Coronary artery (tissue), 2 donors: ENCODE measurements around the gene GMFB.

Experiments used
- DNase-seq: peaks from one replicate; pipeline ENCODE4 v3.0.0-alpha.2; 2017; ENCODE audit warnings: low spot score
- H3K27ac ChIP-seq, 2 donors: fragments of 200-600 bp; sonication (generic); one replicate each; pipeline ENCODE4 v1.5.1; 2016 to 2019
- H3K4me3 ChIP-seq: fragments of 200-600 bp; sonication (generic); 2 replicates; pipeline ENCODE4 v1.5.1; 2016; ENCODE audit warnings: mild to moderate bottlenecking, moderate library complexity
- TF ChIP-seq, protein P1 (sequence below): fragments of 200-600 bp; sonication (generic); IDR thresholded peaks from one replicate; pipeline ENCODE4 v1.5.1; 2019; ENCODE audit warnings: antibody characterized with exemption

Gene GMFB

GRCh38 chr14:54427871-54428270, 60.9 kb downstream of the GMFB start:
- no peak overlapping the region for H3K4me3 ChIP-seq
- TF ChIP-seq, protein P1, sequence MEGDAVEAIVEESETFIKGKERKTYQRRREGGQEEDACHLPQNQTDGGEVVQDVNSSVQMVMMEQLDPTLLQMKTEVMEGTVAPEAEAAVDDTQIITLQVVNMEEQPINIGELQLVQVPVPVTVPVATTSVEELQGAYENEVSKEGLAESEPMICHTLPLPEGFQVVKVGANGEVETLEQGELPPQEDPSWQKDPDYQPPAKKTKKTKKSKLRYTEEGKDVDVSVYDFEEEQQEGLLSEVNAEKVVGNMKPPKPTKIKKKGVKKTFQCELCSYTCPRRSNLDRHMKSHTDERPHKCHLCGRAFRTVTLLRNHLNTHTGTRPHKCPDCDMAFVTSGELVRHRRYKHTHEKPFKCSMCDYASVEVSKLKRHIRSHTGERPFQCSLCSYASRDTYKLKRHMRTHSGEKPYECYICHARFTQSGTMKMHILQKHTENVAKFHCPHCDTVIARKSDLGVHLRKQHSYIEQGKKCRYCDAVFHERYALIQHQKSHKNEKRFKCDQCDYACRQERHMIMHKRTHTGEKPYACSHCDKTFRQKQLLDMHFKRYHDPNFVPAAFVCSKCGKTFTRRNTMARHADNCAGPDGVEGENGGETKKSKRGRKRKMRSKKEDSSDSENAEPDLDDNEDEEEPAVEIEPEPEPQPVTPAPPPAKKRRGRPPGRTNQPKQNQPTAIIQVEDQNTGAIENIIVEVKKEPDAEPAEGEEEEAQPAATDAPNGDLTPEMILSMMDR = no peak
- DNase-seq = no peak
- no peak overlapping the region for H3K27ac ChIP-seq

DNA sequence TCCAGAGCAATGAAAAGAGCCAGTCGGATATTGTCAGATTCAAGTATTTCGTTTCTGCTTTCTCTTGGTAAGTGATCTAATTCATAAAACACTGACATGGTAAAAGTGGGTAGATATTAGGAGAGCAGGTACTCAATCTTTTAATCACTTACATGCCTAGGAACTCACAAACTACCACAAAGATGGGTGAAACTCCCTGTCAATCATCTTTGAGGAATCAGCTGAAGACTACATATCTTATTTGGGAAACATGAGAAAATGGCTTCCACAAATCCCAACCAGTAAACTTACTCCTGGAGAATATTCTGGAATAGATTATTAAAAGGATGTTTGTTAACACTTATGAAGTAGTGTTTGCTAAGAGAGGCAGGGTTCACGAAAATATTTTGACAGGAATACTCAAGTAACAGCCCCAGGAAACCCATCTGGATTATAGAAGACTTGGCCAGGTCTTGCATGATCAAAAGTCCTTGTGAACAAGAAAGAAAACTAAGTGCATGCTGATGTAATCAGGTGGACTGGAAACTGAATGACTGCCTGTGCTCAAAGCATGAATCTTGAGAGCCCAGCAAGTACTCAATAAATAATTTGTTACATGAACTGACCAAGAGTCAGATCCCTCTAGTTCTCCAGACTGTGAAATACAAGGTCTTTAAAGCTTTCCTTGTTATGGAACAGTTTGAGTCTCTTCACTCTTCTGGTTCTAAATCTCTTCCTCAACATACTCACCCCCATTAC, 63.1 kb downstream of the GMFB start:
- no peak overlapping the region for H3K27ac ChIP-seq
- H3K4me3 ChIP-seq = no peak overlapping the region
- no peak for DNase-seq
- TF ChIP-seq, protein P1 = no peak

GRCh38 chr14:54425068-54425467, 63.7 kb downstream of the GMFB start:
- H3K27ac ChIP-seq = no peak overlapping the region
- TF ChIP-seq, protein P1 = no peak
- no peak overlapping the region for H3K4me3 ChIP-seq
- no peak for DNase-seq
